ENCODE measurements around the gene RBBP9. TPM values are rescaled to one million over a fixed set of nuclear protein-coding genes. Genes with fewer than 3 reads are reported as not detected.

Gene RBBP9
- total and polyA plus RNA-seq, 9 of the 15 experiments (the other 6 are each of a cell fraction or from before 2014, with no cell fraction given), result 0.94 to 4.4 (median 2.5) TPM

- TF ChIP-seq, protein P1, sequence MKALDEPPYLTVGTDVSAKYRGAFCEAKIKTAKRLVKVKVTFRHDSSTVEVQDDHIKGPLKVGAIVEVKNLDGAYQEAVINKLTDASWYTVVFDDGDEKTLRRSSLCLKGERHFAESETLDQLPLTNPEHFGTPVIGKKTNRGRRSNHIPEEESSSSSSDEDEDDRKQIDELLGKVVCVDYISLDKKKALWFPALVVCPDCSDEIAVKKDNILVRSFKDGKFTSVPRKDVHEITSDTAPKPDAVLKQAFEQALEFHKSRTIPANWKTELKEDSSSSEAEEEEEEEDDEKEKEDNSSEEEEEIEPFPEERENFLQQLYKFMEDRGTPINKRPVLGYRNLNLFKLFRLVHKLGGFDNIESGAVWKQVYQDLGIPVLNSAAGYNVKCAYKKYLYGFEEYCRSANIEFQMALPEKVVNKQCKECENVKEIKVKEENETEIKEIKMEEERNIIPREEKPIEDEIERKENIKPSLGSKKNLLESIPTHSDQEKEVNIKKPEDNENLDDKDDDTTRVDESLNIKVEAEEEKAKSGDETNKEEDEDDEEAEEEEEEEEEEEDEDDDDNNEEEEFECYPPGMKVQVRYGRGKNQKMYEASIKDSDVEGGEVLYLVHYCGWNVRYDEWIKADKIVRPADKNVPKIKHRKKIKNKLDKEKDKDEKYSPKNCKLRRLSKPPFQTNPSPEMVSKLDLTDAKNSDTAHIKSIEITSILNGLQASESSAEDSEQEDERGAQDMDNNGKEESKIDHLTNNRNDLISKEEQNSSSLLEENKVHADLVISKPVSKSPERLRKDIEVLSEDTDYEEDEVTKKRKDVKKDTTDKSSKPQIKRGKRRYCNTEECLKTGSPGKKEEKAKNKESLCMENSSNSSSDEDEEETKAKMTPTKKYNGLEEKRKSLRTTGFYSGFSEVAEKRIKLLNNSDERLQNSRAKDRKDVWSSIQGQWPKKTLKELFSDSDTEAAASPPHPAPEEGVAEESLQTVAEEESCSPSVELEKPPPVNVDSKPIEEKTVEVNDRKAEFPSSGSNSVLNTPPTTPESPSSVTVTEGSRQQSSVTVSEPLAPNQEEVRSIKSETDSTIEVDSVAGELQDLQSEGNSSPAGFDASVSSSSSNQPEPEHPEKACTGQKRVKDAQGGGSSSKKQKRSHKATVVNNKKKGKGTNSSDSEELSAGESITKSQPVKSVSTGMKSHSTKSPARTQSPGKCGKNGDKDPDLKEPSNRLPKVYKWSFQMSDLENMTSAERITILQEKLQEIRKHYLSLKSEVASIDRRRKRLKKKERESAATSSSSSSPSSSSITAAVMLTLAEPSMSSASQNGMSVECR (CRISPR knock-in tag; IDR thresholded peaks at IDR 0.05), result no peak; the same call in 1 of the 2 replicates
- no peak for TF ChIP-seq TEAD2 (tag; IDR thresholded peaks at IDR 0.05)
- TF ChIP-seq CBX1 (IDR thresholded peaks at IDR 0.05; ENCODE audit: low read depth), result no peak
- TF ChIP-seq RB1 (IDR thresholded peaks at IDR 0.05; ENCODE audit: low read depth), result peak; percentile 67
- TF ChIP-seq, protein P2, sequence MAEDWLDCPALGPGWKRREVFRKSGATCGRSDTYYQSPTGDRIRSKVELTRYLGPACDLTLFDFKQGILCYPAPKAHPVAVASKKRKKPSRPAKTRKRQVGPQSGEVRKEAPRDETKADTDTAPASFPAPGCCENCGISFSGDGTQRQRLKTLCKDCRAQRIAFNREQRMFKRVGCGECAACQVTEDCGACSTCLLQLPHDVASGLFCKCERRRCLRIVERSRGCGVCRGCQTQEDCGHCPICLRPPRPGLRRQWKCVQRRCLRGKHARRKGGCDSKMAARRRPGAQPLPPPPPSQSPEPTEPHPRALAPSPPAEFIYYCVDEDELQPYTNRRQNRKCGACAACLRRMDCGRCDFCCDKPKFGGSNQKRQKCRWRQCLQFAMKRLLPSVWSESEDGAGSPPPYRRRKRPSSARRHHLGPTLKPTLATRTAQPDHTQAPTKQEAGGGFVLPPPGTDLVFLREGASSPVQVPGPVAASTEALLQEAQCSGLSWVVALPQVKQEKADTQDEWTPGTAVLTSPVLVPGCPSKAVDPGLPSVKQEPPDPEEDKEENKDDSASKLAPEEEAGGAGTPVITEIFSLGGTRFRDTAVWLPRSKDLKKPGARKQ (CRISPR knock-in tag; IDR thresholded peaks at IDR 0.05), result no peak
- no peak for TF ChIP-seq ZNF347 (CRISPR knock-in tag; IDR thresholded peaks at IDR 0.05; ENCODE audit: low read depth)
- no peak for TF ChIP-seq ILK (tag; IDR thresholded peaks at IDR 0.05; ENCODE audit: borderline replicate concordance, low read depth)
- no peak for TF ChIP-seq ZBTB8A (IDR thresholded peaks at IDR 0.05; ENCODE audit: partially characterized antibody)
- no peak for TF ChIP-seq ZNF224 (CRISPR knock-in tag; IDR thresholded peaks at IDR 0.05)
- TF ChIP-seq TCF3 (CRISPR knock-in tag; IDR thresholded peaks at IDR 0.05), result no peak
- TF ChIP-seq CBFB (CRISPR knock-in tag; IDR thresholded peaks at IDR 0.05), result no peak
Measured at GRCh38 chr20:18466894-18467730, 29.9 kb downstream of the RBBP9 start, which contains the start of the genes DZANK1 and POLR3F (continued).

Data from K562 (cell line).